H1 (cell line): Measurements from ENCODE around the gene ADCY6. TPM values are rescaled to one million over a fixed set of nuclear protein-coding genes. Genes with fewer than 3 reads are reported as not detected.

ENCODE experiments used
- USF2 ChIP-seq: IDR thresholded peaks from 2 replicates; pipeline ENCODE4 v1.6.1; 2011; ENCODE audit warnings: low read length, improper control_type of control experiment
- polyA plus RNA-seq, 7 experiments: library from polyadenylated mRNA; depleted of rRNA in 3 of 7; stranded (reverse) in 5 of 7; unstranded in 2 of 7; fragments of >200 nt in 5 of 7; fragments of 200-250 nt in 2 of 7; gene quantifications; 1 replicate in 5 of 7; 2 replicates in 1 of 7; 4 replicates in 1 of 7; pipeline versions ENCODE4 v1.2.1 to v1.2.3, GENCODE V29; 2011 to 2013; ENCODE audit warnings: missing spikeins in 2 of 7, mixed read lengths in 2 of 7
- total RNA-seq: library from RNA; stranded (reverse); fragmentation: NEBNext Ultra II Directional; extraction: Animal tissue kit (Norgen Biotek cat#: 25700); gene quantifications from 2 replicates; pipeline ENCODE4 v1.2.1, GENCODE V29; 2021

Gene ADCY6
- total and polyA plus RNA-seq, 2 of the 8 experiments (the other 6 are each of a cell fraction or from before 2014, with no cell fraction given), result 11.7 to 17.5 TPM

- TF ChIP-seq USF2, result no peak
- TF ChIP-seq, all 59 proteins: peak for 0
Measured at GRCh38 chr12:48827513-48828096, 38.7 kb upstream of the ADCY6 start (continued).
